ENCODE data around the gene NGRN. TPM values are rescaled to one million over a fixed set of nuclear protein-coding genes. Genes with fewer than 3 reads are reported as not detected.

NGRN gene
- total and polyA plus RNA-seq, 2 of the 4 experiments (the other 2 are of a cell fraction), result 39.6 to 46.2 TPM

DNA sequence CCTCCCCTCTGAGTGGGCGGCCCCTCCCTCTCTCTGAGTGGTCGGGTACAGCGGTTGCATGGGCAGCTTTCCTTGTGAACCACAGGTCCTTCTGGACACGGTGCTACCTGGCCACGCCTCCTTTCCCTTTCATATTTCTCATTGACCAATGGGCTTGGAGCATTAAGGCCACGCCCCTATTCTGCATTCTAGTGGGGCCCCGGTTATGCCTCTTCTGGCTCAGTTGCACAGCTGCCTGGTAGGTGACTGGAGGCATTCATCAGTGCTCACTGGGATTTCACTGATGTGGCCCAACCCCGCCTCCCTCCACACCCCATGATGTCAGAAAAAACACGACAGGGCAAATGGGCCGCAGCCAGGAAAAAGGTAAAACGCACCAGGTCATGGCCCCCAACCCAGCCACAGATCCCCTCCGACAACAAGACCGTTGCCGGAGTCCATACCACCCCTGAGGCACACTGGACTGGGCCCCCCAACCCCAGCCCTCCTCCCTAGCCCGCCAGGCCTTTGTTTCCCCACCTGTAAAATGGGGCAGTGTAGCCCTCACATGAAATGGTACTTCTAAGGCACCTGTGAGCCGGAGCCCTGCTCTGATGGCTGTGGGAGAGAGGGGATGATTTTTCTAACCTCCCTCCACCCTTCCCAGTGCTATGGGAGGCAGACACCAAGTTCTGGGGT lies 26.3 kb downstream of the NGRN start:
- Histone ChIP-seq H3K9me1 (ENCODE audit: insufficient read depth, low read length) (no peaks in the 10 kb centered on the region), H2AFZ (replicated peaks; ENCODE audit: low read length, poor library complexity) (no peak overlapping the region), H2BK5ac (ENCODE audit: low read depth, low read length, poor library complexity, severe bottlenecking) (no peak overlapping the region), H3K9me3 (ENCODE audit: control insufficient read depth, insufficient read depth, low read length) (no peaks in the 10 kb centered on the region), H3K4ac (ENCODE audit: low read depth, low read length) (no peak overlapping the region), H4K20me1 (ENCODE audit: insufficient read depth, low read length) (no peaks in the 10 kb centered on the region), H4K91ac (ENCODE audit: insufficient read depth, low read depth, low read length) (no peak overlapping the region), H3K56ac (ENCODE audit: extremely low read depth, insufficient read depth, low read length) (no peak overlapping the region), H3K36me3 (ENCODE audit: control insufficient read depth, insufficient read depth, low read length) (no peaks in the 10 kb centered on the region), H3K4me2 (ENCODE audit: low read depth, low read length) (no peak overlapping the region), H3K9ac (ENCODE audit: low read depth, low read length) (no peak overlapping the region), H3K27ac (ENCODE audit: insufficient read depth, low read length) (no peak overlapping the region), H3K4me1 (ENCODE audit: control insufficient read depth, insufficient read depth, low read length) (peaks cover 2% of the 10 kb centered on the region; the same call in 1 of the 2 replicates), H4K8ac (ENCODE audit: low read depth in 2 of 2, low read length in 2 of 2) (no peak overlapping the region), H3K18ac (ENCODE audit: low read depth, low read length) (no peak overlapping the region), H2BK20ac (ENCODE audit: low read depth, low read length) (no peak overlapping the region), H3K14ac (replicated peaks; ENCODE audit: low read depth, low read length) (no peak overlapping the region), H2AK5ac (ENCODE audit: low read depth, low read length) (no peak overlapping the region), H2BK120ac (ENCODE audit: low read depth, low read length) (no peak overlapping the region), H3K4me3 (ENCODE audit: insufficient read depth, low read depth, low read length) (no peak overlapping the region), H3K27me3 (ENCODE audit: control insufficient read depth, insufficient read depth, low read length) (no peaks in the 10 kb centered on the region; the same call in 1 of the 2 replicates), H2BK15ac (ENCODE audit: low read depth, low read length) (no peak overlapping the region), H2AK9ac (replicated peaks; ENCODE audit: low read depth, low read length, poor library complexity) (no peak overlapping the region), H4K5ac (ENCODE audit: low read depth, low read length) (no peak overlapping the region), H3K23ac (ENCODE audit: low read depth, low read length) (no peak overlapping the region), H3K79me1 (ENCODE audit: low read depth in 1 of 2, low read length in 2 of 2) (no peaks in the 10 kb centered on the region)
- CTCF ChIA-PET, result no interaction called here
- intact Hi-C loops (cut with micrococcal nuclease), result no loop called here
- no TSS peak for BruUV-seq (replicated peaks)
- ATAC-seq (ENCODE audit: low read depth) (no peak), DNase-seq (no peak)
- POLR2A ChIA-PET (ENCODE audit: unreplicated experiment), result no interaction called here
- in situ Hi-C loops (cut with MboI; ENCODE audit: low sequenced_read_pairs), result no loop called here
- dilution Hi-C loops (cut with HindIII; ENCODE audit: low sequenced_read_pairs, unreplicated experiment), result no loop called here
- TF ChIP-seq BHLHE40 (IDR thresholded peaks at IDR 0.05; ENCODE audit: low read depth, low read length), result no peak
- no peak for TF ChIP-seq RCOR1 (IDR thresholded peaks at IDR 0.05; ENCODE audit: insufficient replicate concordance, low read length)
- 73% methylated on average over 5 of the region's 16 CpGs; no CpG with 5 or more reads in 1 of the 2 experiments for WGBS, 2 experiments (ENCODE audit: extremely low coverage in 2 of 2, insufficient read length in 1 of 2)
